WTC11 (cell line): Measurements from ENCODE around the gene ZCCHC10. TPM values are rescaled to one million over a fixed set of nuclear protein-coding genes. Genes with fewer than 3 reads are reported as not detected.

Source experiments
- ATAC-seq: fragments of 200-7000 bp; cut with Tn5 transposase; 2 replicates; pipeline ENCODE4 v1.10.0; 2021; ENCODE audit warnings: mild to moderate bottlenecking, moderate library complexity
- CTCF ChIA-PET: fragments of 300-600 bp; sonication (Branson Sonifier 250); formaldehyde crosslinking; loops from one replicate; lab custom pipeline; 2021; ENCODE audit warnings: antibody characterized with exemption; lab: Charles Lee
- POLR2A ChIA-PET: fragments of 350-600 bp; sonication (Branson Sonifier 250); formaldehyde crosslinking; loops from one replicate; lab custom pipeline; 2021; ENCODE audit warnings: antibody characterized with exemption; lab: Charles Lee
- DNase-seq: peaks from one replicate; pipeline ENCODE4 v3.0.0; 2021; ENCODE audit warnings: low spot score
- H3K27ac Mint-ChIP-seq: 2 replicates; pipeline ENCODE4 v1.8.0; 2021; ENCODE audit warnings: mixed read lengths
- H3K27me3 Mint-ChIP-seq: 2 replicates; pipeline ENCODE4 v1.8.0; 2021; ENCODE audit warnings: low read depth, mild to moderate bottlenecking, moderate library complexity, mixed read lengths
- H3K36me3 Mint-ChIP-seq: 2 replicates; pipeline ENCODE4 v1.8.0; 2021; ENCODE audit warnings: mixed read lengths
- H3K4me1 Mint-ChIP-seq: 2 replicates; pipeline ENCODE4 v1.8.0; 2022; ENCODE audit warnings: mixed read lengths
- H3K4me3 Mint-ChIP-seq: 2 replicates; pipeline ENCODE4 v1.8.0; 2021; ENCODE audit warnings: mild to moderate bottlenecking, moderate library complexity, mixed read lengths
- H3K9me3 Mint-ChIP-seq: 2 replicates; pipeline ENCODE4 v1.8.0; 2021; ENCODE audit warnings: mixed read lengths
- CREB1 ChIP-seq: sonication (generic); formaldehyde crosslinking; IDR thresholded peaks from 2 replicates; pipeline ENCODE4 v1.8.0; 2023; ENCODE audit warnings: mild to moderate bottlenecking, missing genetic modification reagents
- CREM ChIP-seq: sonication (generic); formaldehyde crosslinking; IDR thresholded peaks from 2 replicates; pipeline ENCODE4 v1.8.1; 2022; ENCODE audit warnings: mild to moderate bottlenecking, missing genetic modification reagents, moderate library complexity
- E2F5 ChIP-seq: sonication (generic); formaldehyde crosslinking; IDR thresholded peaks from 2 replicates; pipeline ENCODE4 v1.8.1; 2022; ENCODE audit warnings: mild to moderate bottlenecking, moderate library complexity, missing genetic modification reagents
- EMX1 ChIP-seq: fragments of 250-450 bp; sonication (Bioruptor Pico); IDR thresholded peaks from 2 replicates; pipeline ENCODE4 v1.8.0; 2021; ENCODE audit warnings: mild to moderate bottlenecking
- FOXJ3 ChIP-seq: sonication (generic); formaldehyde crosslinking; IDR thresholded peaks from 2 replicates; pipeline ENCODE4 v1.9.0; 2021; ENCODE audit warnings: missing genetic modification reagents, mild to moderate bottlenecking, borderline replicate concordance
- FOXP1 ChIP-seq: sonication (generic); formaldehyde crosslinking; IDR thresholded peaks from 2 replicates; pipeline ENCODE4 v1.8.0; 2022; ENCODE audit warnings: missing genetic modification reagents, mild to moderate bottlenecking, moderate library complexity, borderline replicate concordance
- GRHL2 ChIP-seq: fragments of 250-450 bp; sonication (Bioruptor Pico); IDR thresholded peaks from 2 replicates; pipeline ENCODE4 v1.8.0; 2022; ENCODE audit warnings: mild to moderate bottlenecking, moderate library complexity; ENCODE audit not compliant: insufficient replicate concordance, severe bottlenecking
- MXD4 ChIP-seq: fragments of 250-450 bp; sonication (Bioruptor Pico); IDR thresholded peaks from 2 replicates; pipeline ENCODE4 v1.8.0; 2021; ENCODE audit warnings: mild to moderate bottlenecking, moderate library complexity, borderline replicate concordance
- NFYB ChIP-seq: sonication (generic); formaldehyde crosslinking; conservative IDR thresholded peaks from 2 replicates; pipeline ENCODE4 v1.8.0; 2022; ENCODE audit warnings: low read depth, missing genetic modification reagents
- NR1H2 ChIP-seq: sonication (generic); formaldehyde crosslinking; IDR thresholded peaks from 2 replicates; pipeline ENCODE4 v1.9.0; 2021; ENCODE audit warnings: mild to moderate bottlenecking, moderate library complexity, missing genetic modification reagents
- NR2C2 ChIP-seq: sonication (generic); formaldehyde crosslinking; IDR thresholded peaks from 2 replicates; pipeline ENCODE4 v1.8.0; 2022; ENCODE audit warnings: mild to moderate bottlenecking, missing genetic modification reagents
- SMAD4 ChIP-seq: sonication (generic); formaldehyde crosslinking; IDR thresholded peaks from 2 replicates; pipeline ENCODE4 v1.8.0; 2022; ENCODE audit warnings: mild to moderate bottlenecking, missing genetic modification reagents
- SP1 ChIP-seq: sonication (generic); formaldehyde crosslinking; conservative IDR thresholded peaks from 2 replicates; pipeline ENCODE4 v1.8.1; 2022; ENCODE audit warnings: missing genetic modification reagents
- TEAD1 ChIP-seq: sonication (generic); formaldehyde crosslinking; IDR thresholded peaks from 2 replicates; pipeline ENCODE4 v1.8.0; 2022; ENCODE audit warnings: mild to moderate bottlenecking, missing genetic modification reagents
- USF1 ChIP-seq: sonication (generic); formaldehyde crosslinking; IDR thresholded peaks from 2 replicates; pipeline ENCODE4 v1.8.0; 2022; ENCODE audit warnings: mild to moderate bottlenecking, missing genetic modification reagents
- ZBTB21 ChIP-seq: sonication (generic); formaldehyde crosslinking; IDR thresholded peaks from 2 replicates; pipeline ENCODE4 v1.8.1; 2023; ENCODE audit warnings: mild to moderate bottlenecking, missing genetic modification reagents, borderline replicate concordance
- ZBTB43 ChIP-seq: sonication (generic); formaldehyde crosslinking; IDR thresholded peaks from 2 replicates; pipeline ENCODE4 v1.8.1; 2023; ENCODE audit warnings: mild to moderate bottlenecking, missing genetic modification reagents
- ZNF121 ChIP-seq: sonication (generic); formaldehyde crosslinking; IDR thresholded peaks from 2 replicates; pipeline ENCODE4 v1.8.0; 2023; ENCODE audit warnings: missing genetic modification reagents
- ZNF396 ChIP-seq: fragments of 250-450 bp; sonication (Bioruptor Pico); IDR thresholded peaks from 2 replicates; pipeline ENCODE4 v1.8.0; 2021; ENCODE audit warnings: mild to moderate bottlenecking, moderate library complexity, borderline replicate concordance
- ZNF512 ChIP-seq: sonication (generic); formaldehyde crosslinking; IDR thresholded peaks from 2 replicates; pipeline ENCODE4 v1.8.1; 2022; ENCODE audit warnings: missing genetic modification reagents, borderline replicate concordance
- ZSCAN18 ChIP-seq: fragments of 250-450 bp; sonication (Bioruptor Pico); IDR thresholded peaks from 2 replicates; pipeline ENCODE4 v2.1.2; 2022; ENCODE audit warnings: mild to moderate bottlenecking, moderate library complexity
- total RNA-seq: library from RNA; stranded (reverse); gene quantifications from 3 replicates; pipeline ENCODE4 v1.2.3, GENCODE V29; 2021
- TF ChIP-seq, protein P1 (sequence below): sonication (generic); formaldehyde crosslinking; IDR thresholded peaks from 2 replicates; pipeline ENCODE4 v1.8.1; 2023; ENCODE audit warnings: mild to moderate bottlenecking, missing genetic modification reagents, moderate library complexity
- TF ChIP-seq, protein P2 (sequence below): sonication (generic); formaldehyde crosslinking; IDR thresholded peaks from 2 replicates; pipeline ENCODE4 v1.8.0; 2022; ENCODE audit warnings: mild to moderate bottlenecking, missing genetic modification reagents
- TF ChIP-seq, protein P3 (sequence below): sonication (generic); formaldehyde crosslinking; IDR thresholded peaks from 2 replicates; pipeline ENCODE4 v1.8.1; 2022; ENCODE audit warnings: low read depth, mild to moderate bottlenecking, moderate library complexity, missing genetic modification reagents, borderline replicate concordance

ZCCHC10 gene
- total RNA-seq, 1 experiment from 2014 or later, result 22.9 TPM

DNA sequence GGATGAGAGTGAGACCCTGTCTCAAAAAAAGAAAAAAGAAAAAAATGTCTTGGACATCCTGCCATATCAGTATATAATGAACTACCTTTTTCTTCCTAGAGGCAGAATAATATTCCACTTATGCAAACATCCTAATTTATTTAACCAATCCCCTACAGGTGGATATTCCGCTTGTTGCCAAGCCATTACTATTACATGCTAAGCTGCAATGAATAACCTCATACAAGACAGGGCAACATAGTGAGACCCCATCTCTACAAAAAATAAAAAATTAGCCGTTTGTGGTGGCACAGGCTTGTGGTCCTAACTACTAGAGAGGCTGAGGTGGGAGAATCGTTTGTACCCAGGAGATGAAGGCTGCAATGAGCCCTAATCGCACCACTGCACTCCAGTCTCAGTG is 61.2 kb downstream of the ZCCHC10 start:
- peaks cover 18% of the 10 kb centered on the region for H3K4me1 Mint-ChIP-seq
- ChIA-PET CTCF (no interaction called here), POLR2A (no interaction called here)
- no peak overlapping the region for H3K27ac Mint-ChIP-seq
- DNase-seq (no peak), ATAC-seq (no peak)
- peak; percentile 84; the same call in 1 of the 2 replicates for TF ChIP-seq ZNF121 (CRISPR knock-in tag)
- TF ChIP-seq, protein P1, sequence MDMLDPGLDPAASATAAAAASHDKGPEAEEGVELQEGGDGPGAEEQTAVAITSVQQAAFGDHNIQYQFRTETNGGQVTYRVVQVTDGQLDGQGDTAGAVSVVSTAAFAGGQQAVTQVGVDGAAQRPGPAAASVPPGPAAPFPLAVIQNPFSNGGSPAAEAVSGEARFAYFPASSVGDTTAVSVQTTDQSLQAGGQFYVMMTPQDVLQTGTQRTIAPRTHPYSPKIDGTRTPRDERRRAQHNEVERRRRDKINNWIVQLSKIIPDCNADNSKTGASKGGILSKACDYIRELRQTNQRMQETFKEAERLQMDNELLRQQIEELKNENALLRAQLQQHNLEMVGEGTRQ (CRISPR knock-in tag), result no peak
- TF ChIP-seq GRHL2, result no peak
- no peaks in the 10 kb centered on the region; the same call in 1 of the 2 replicates for H3K27me3 Mint-ChIP-seq
- H3K36me3 Mint-ChIP-seq, result peaks cover 5% of the 10 kb centered on the region
- no peak overlapping the region for H3K4me3 Mint-ChIP-seq
- H3K9me3 Mint-ChIP-seq, result no peaks in the 10 kb centered on the region

DNA sequence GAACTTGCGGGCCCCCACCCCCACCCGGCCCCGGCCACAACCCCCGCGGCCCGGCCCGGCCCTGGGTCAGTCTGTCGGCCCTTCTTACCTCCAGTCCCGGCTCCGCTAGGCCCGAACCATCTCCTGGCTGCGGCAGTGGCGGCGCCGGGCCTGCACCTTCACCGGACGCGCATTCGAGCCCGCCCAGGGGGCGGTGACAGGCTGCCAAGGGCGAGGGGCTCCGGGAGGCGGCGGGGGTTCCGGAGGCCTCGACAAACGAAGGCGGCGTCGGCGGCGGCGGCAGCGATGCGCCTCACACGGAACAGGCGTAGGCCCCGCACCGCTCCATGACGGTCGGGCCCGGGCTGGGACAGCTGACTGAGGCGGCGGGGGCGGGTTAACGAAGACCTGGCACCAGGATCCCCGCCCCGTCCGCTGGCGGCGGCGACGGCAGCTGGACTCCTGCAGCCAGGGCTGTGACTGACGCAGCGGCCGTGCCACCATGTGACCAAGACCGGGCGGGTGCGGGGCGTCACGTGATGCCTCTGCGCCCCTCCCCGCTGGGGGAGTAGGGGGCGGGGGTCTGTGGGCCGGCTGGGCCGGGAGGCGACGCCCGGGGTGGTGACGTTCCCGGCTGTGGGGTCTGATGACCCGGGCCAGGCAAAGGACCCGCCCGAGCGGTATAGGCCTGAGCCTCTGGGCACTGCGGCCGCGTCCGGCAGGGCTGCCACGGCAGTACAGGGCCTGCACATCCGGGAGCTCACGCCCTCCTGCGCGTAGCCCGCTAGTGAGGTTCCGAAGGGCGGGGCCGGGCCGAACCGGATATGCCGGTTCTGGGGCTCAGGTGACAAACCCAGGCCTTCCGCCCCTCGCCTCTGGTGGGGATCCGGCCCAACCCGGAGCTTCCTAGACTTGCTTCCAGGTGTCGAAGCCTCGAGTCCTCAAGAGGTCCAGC is 62.9 kb downstream of the ZCCHC10 start, which contains the start of gene AFF4:
TSS of gene AFF4 (minus strand) at position 464 of the 934 bp plus-strand sequence. CDS start 26,445 bp downstream, outside the sequence.
- Mint-ChIP-seq H3K9me3 (no peaks in the 10 kb centered on the region), H3K27ac (peak within 1 kb of the TSS; percentile 99), H3K27me3 (no peaks in the 10 kb centered on the region), H3K4me1 (peaks cover 18% of the 10 kb centered on the region), H3K4me3 (peak within 1 kb of the TSS; percentile 98), H3K36me3 (peaks cover 7% of the 10 kb centered on the region)
- ATAC-seq, result peak; percentile 93
- ChIA-PET CTCF (interaction anchor here (0.5 to 0.6 kb wide), 2 partner anchors 28 to 414 kb away, joined by 3 to 5 read pairs; no protein-coding TSS in a partner anchor), POLR2A (interaction anchor here (0.6 to 3.3 kb wide), 6 partner anchors 31 to 140 kb away, joined by 3 to 22 read pairs (median 4); partner anchors contain the start of genes GDF9, HSPA4, UQCRQ and ZCCHC10)
- DNase-seq, result peak; percentile 95
- TF ChIP-seq, protein P2, sequence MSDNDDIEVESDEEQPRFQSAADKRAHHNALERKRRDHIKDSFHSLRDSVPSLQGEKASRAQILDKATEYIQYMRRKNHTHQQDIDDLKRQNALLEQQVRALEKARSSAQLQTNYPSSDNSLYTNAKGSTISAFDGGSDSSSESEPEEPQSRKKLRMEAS (CRISPR knock-in tag), result peak; percentile 90
- TF ChIP-seq NFYB (CRISPR knock-in tag) (peak; percentile 1; the same call in 1 of the 2 replicates), ZNF512 (no peak), SMAD4 (CRISPR knock-in tag) (no peak), CREB1 (CRISPR knock-in tag) (peak; percentile 65; the same call in 1 of the 2 replicates), NR1H2 (CRISPR knock-in tag) (no peak), ZBTB21 (CRISPR knock-in tag) (peak; percentile 38; the same call in 1 of the 2 replicates), NR2C2 (CRISPR knock-in tag) (no peak), CREM (no peak; the same call in 1 of the 2 replicates), USF1 (CRISPR knock-in tag) (peak; percentile 100), ZBTB43 (no peak; the same call in 1 of the 2 replicates), FOXJ3 (no peak), ZSCAN18 (CRISPR knock-in tag) (no peak), EMX1 (CRISPR knock-in tag) (no peak), E2F5 (CRISPR knock-in tag) (peak; percentile 89), FOXP1 (CRISPR knock-in tag) (peak; percentile 88), SP1 (CRISPR knock-in tag) (peak; percentile 92), MXD4 (no peak), TEAD1 (CRISPR knock-in tag) (peak; percentile 77; the same call in 1 of the 2 replicates), ZNF121 (CRISPR knock-in tag) (peak; percentile 99), ZNF396 (CRISPR knock-in tag) (no peak)
- TF ChIP-seq, protein P3, sequence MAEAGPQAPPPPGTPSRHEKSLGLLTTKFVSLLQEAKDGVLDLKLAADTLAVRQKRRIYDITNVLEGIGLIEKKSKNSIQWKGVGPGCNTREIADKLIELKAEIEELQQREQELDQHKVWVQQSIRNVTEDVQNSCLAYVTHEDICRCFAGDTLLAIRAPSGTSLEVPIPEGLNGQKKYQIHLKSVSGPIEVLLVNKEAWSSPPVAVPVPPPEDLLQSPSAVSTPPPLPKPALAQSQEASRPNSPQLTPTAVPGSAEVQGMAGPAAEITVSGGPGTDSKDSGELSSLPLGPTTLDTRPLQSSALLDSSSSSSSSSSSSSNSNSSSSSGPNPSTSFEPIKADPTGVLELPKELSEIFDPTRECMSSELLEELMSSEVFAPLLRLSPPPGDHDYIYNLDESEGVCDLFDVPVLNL (CRISPR knock-in tag), result peak; percentile 75; the same call in 1 of the 2 replicates
